H1 (cell line): ENCODE measurements around the gene BCKDHB. TPM values are rescaled to one million over a fixed set of nuclear protein-coding genes. Genes with fewer than 3 reads are reported as not detected.

Source experiments
- CTCF ChIA-PET: fragments of 300-600 bp; sonication (Branson Sonifier 250); formaldehyde crosslinking; loops from one replicate; lab custom pipeline; 2021; ENCODE audit not compliant: partially characterized antibody; lab: Charles Lee
- POLR2A ChIA-PET: fragments of 300-600 bp; sonication (Branson Sonifier 250); formaldehyde crosslinking; loops from one replicate; lab custom pipeline; 2021; ENCODE audit warnings: inconsistent platforms; ENCODE audit not compliant: partially characterized antibody; lab: Charles Lee
- DNase-seq, 2 experiments: peaks; one replicate each; pipeline versions ENCODE4 v3.0.0 to v3.0.0-alpha.2; 2010 to 2022; ENCODE audit warnings: low spot score in 2 of 2, low read depth in 1 of 2, mixed read lengths in 1 of 2
- FAIRE-seq: peaks from 2 replicates; lab custom pipeline; 2011; peaks lifted over from hg19 to GRCh38; lab: Jason Lieb, UNC
- H2AFZ ChIP-seq: 2 replicates; pipeline ENCODE4 v1.8.1; 2012; ENCODE audit warnings: low read length, inconsistent platforms
- H2AK5ac ChIP-seq: 2 replicates; pipeline ENCODE4 v1.6.1; 2013; ENCODE audit warnings: low read depth, low read length
- H2BK120ac ChIP-seq: replicated peaks from 2 replicates; pipeline ENCODE3; 2013; ENCODE audit warnings: low read depth, low read length, inconsistent platforms
- H2BK12ac ChIP-seq: 2 replicates; pipeline ENCODE4 v1.6.1; 2013; ENCODE audit warnings: low read depth, low read length
- H2BK15ac ChIP-seq: 2 replicates; pipeline ENCODE4 v1.6.1; 2013; ENCODE audit warnings: low read length
- H2BK20ac ChIP-seq: 2 replicates; pipeline ENCODE4 v1.6.1; 2013; ENCODE audit warnings: low read length
- H2BK5ac ChIP-seq: 2 replicates; pipeline ENCODE4 v1.6.1; 2013; ENCODE audit warnings: low read depth, low read length
- H3K14ac ChIP-seq: 2 replicates; pipeline ENCODE4 v1.6.1; 2013; ENCODE audit warnings: inconsistent platforms; ENCODE audit not compliant: insufficient read length
- H3K18ac ChIP-seq: 2 replicates; pipeline ENCODE4 v1.6.1; 2013; ENCODE audit warnings: low read length; ENCODE audit errors: extremely low read depth
- H3K23ac ChIP-seq: 2 replicates; pipeline ENCODE4 v1.6.1; 2013; ENCODE audit warnings: inconsistent platforms; ENCODE audit not compliant: insufficient read length
- H3K23me2 ChIP-seq: 2 replicates; pipeline ENCODE4 v1.6.1; 2013; ENCODE audit warnings: low read depth, low read length
- H3K27ac ChIP-seq: 2 replicates; pipeline ENCODE4 v1.6.1; 2011; ENCODE audit warnings: low read depth, low read length, inconsistent platforms
- H3K27me3 ChIP-seq, 4 experiments: replicated peaks in 1 of 4; 1 replicate in 1 of 4; 2 replicates in 3 of 4; pipeline versions ENCODE4 v1.6.1 to v1.8.1; 2011 to 2013; ENCODE audit warnings: low read length in 3 of 4, mild to moderate bottlenecking in 3 of 4, inconsistent platforms in 2 of 4, mixed read lengths in 2 of 4, moderate library complexity in 1 of 4; ENCODE audit not compliant: control insufficient read depth in 3 of 4, insufficient read depth in 3 of 4; ENCODE audit errors: extremely low read depth in 1 of 4
- H3K36me3 ChIP-seq, 4 experiments: 2 replicates each; pipeline versions ENCODE4 v1.6.1 to v1.8.1; 2011 to 2013; ENCODE audit warnings: mild to moderate bottlenecking in 4 of 4, low read length in 3 of 4, moderate library complexity in 2 of 4, control low read depth in 1 of 4, inconsistent platforms in 1 of 4; ENCODE audit not compliant: insufficient read depth in 4 of 4, control insufficient read depth in 2 of 4
- H3K4ac ChIP-seq: replicated peaks from 2 replicates; pipeline ENCODE3; 2013; ENCODE audit warnings: low read length, low read depth, mixed read lengths, inconsistent platforms; ENCODE audit not compliant: insufficient read length
- H3K4me1 ChIP-seq, 4 experiments: replicated peaks in 1 of 4; 1 replicate in 1 of 4; 2 replicates in 3 of 4; pipeline versions ENCODE4 v1.6.1 to v1.8.1; 2011 to 2013; ENCODE audit warnings: low read length in 3 of 4, inconsistent platforms in 2 of 4, mixed read lengths in 1 of 4; ENCODE audit not compliant: insufficient read depth in 4 of 4, control insufficient read depth in 3 of 4
- H3K4me2 ChIP-seq, 2 experiments: 2 replicates each; pipeline versions ENCODE4 v1.6.1 to v1.8.1; 2011 to 2013; ENCODE audit warnings: low read depth in 2 of 2, low read length in 2 of 2, control low read depth in 1 of 2, inconsistent platforms in 1 of 2, mild to moderate bottlenecking in 1 of 2; ENCODE audit not compliant: insufficient read depth in 1 of 2
- H3K4me3 ChIP-seq, 4 experiments: fragments of 200-600, 300-600 bp in 1 of 4; sonication (generic), shearing (Covaris generic), sonication (Bioruptor Twin) in 1 of 4; 2 replicates each; pipeline versions ENCODE4 v1.5.1 to v1.8.1; 2011 to 2016; ENCODE audit warnings: low read length in 4 of 4, low read depth in 3 of 4, control low read depth in 2 of 4, inconsistent platforms in 2 of 4, mild to moderate bottlenecking in 2 of 4, mixed read lengths in 1 of 4, moderate library complexity in 1 of 4; ENCODE audit not compliant: insufficient read depth in 2 of 4; ENCODE audit errors: extremely low read depth in 1 of 4
- H3K56ac ChIP-seq: replicated peaks from 2 replicates; pipeline ENCODE3; 2013; ENCODE audit warnings: low read depth, mild to moderate bottlenecking, mixed read lengths, low read length, inconsistent platforms; ENCODE audit not compliant: insufficient read length
- H3K79me1 ChIP-seq: 2 replicates; pipeline ENCODE4 v1.6.1; 2013; ENCODE audit warnings: low read depth, low read length, control low read depth
- H3K79me2 ChIP-seq, 2 experiments: 2 replicates each; pipeline versions ENCODE4 v1.6.1 to v1.8.1; 2012 to 2013; ENCODE audit warnings: low read length in 2 of 2, mild to moderate bottlenecking in 2 of 2, inconsistent platforms in 1 of 2; ENCODE audit not compliant: insufficient read depth in 2 of 2, control insufficient read depth in 1 of 2
- H3K9ac ChIP-seq, 4 experiments: replicated peaks in 1 of 4; 1 replicate in 1 of 4; 2 replicates in 3 of 4; pipeline versions ENCODE4 v1.6.1 to v1.8.1; 2011 to 2013; ENCODE audit warnings: low read depth in 3 of 4, low read length in 3 of 4, control low read depth in 2 of 4, mild to moderate bottlenecking in 2 of 4, moderate library complexity in 2 of 4, inconsistent platforms in 1 of 4; ENCODE audit errors: extremely low read depth in 1 of 4
- H3K9me3 ChIP-seq, 2 experiments: 2 replicates each; pipeline versions ENCODE4 v1.6.1 to v1.8.1; 2012 to 2013; ENCODE audit warnings: mild to moderate bottlenecking in 2 of 2, moderate library complexity in 2 of 2, control low read depth in 1 of 2, inconsistent platforms in 1 of 2, low read depth in 1 of 2, low read length in 1 of 2, mixed read lengths in 1 of 2; ENCODE audit not compliant: insufficient read depth in 2 of 2
- H4K20me1 ChIP-seq, 2 experiments: replicated peaks in 1 of 2; 2 replicates each; pipeline versions ENCODE3 to v1.8.1; 2011 to 2013; ENCODE audit warnings: inconsistent platforms in 2 of 2, low read length in 2 of 2, mild to moderate bottlenecking in 1 of 2; ENCODE audit not compliant: insufficient read depth in 2 of 2, control insufficient read depth in 1 of 2
- H4K5ac ChIP-seq: 2 replicates; pipeline ENCODE4 v1.6.1; 2013; ENCODE audit warnings: low read length, low read depth, mixed read lengths, inconsistent platforms; ENCODE audit not compliant: insufficient read length
- H4K8ac ChIP-seq: 2 replicates; pipeline ENCODE4 v1.8.0; 2013; ENCODE audit warnings: mild to moderate bottlenecking, moderate library complexity, low read length, inconsistent platforms; ENCODE audit not compliant: insufficient read depth; ENCODE audit errors: extremely low read depth
- H4K91ac ChIP-seq: replicated peaks from 2 replicates; pipeline ENCODE3; 2013; ENCODE audit warnings: low read length, mixed read lengths, inconsistent platforms; ENCODE audit not compliant: insufficient read length
- CBX8 ChIP-seq: fragments of 300-800, 300-1000 bp; sonication (generic); IDR thresholded peaks from 2 replicates; pipeline ENCODE4 v1.7.1; 2016; ENCODE audit warnings: low read depth, low read length, borderline replicate concordance
- CEBPB ChIP-seq: IDR thresholded peaks from 2 replicates; pipeline ENCODE4 v1.6.1; 2012; ENCODE audit warnings: low read depth, low read length
- CHD2 ChIP-seq: IDR thresholded peaks from 2 replicates; pipeline ENCODE4 v1.6.1; 2012; ENCODE audit warnings: low read length, improper control_type of control experiment
- EGR1 ChIP-seq: IDR thresholded peaks from 2 replicates; pipeline ENCODE4 v1.6.1; 2011; ENCODE audit warnings: low read depth, low read length, borderline replicate concordance
- FOSL1 ChIP-seq: IDR thresholded peaks from 2 replicates; pipeline ENCODE4 v1.6.1; 2011; ENCODE audit warnings: mild to moderate bottlenecking, low read depth, low read length, moderate library complexity; ENCODE audit not compliant: insufficient read depth
- JUND ChIP-seq: IDR thresholded peaks from 2 replicates; pipeline ENCODE4 v1.6.1; 2011; ENCODE audit warnings: mild to moderate bottlenecking, improper control_type of control experiment, low read length
- POLR2A ChIP-seq, 2 experiments: IDR thresholded peaks; 1 replicate in 1 of 2; 2 replicates in 1 of 2; pipeline ENCODE4 v1.6.1; 2011; ENCODE audit warnings: low read depth in 2 of 2, low read length in 2 of 2, mild to moderate bottlenecking in 2 of 2; ENCODE audit errors: control extremely low read depth in 1 of 2
- POU5F1 ChIP-seq: IDR thresholded peaks from 2 replicates; pipeline ENCODE4 v1.6.1; 2011; ENCODE audit warnings: low read depth, mild to moderate bottlenecking, low read length, moderate library complexity
- RNF2 ChIP-seq: fragments of 200-900, 300-1000 bp; sonication (generic); IDR thresholded peaks from 2 replicates; pipeline ENCODE4 v1.7.1; 2016; ENCODE audit warnings: borderline replicate concordance, low read depth, mild to moderate bottlenecking, antibody characterized with exemption, low read length; ENCODE audit not compliant: poor library complexity, severe bottlenecking; ENCODE audit errors: missing control alignments
- SIN3A ChIP-seq, 2 experiments: IDR thresholded peaks in 1 of 2; conservative IDR thresholded peaks in 1 of 2; 2 replicates each; pipeline ENCODE4 v1.6.1; 2011 to 2012; ENCODE audit warnings: low read length in 2 of 2, improper control_type of control experiment in 1 of 2, low read depth in 1 of 2, mild to moderate bottlenecking in 1 of 2
- SP1 ChIP-seq: IDR thresholded peaks from 2 replicates; pipeline ENCODE4 v1.6.1; 2011; ENCODE audit warnings: low read depth, low read length
- SP4 ChIP-seq: IDR thresholded peaks from 2 replicates; pipeline ENCODE4 v1.6.1; 2012; ENCODE audit warnings: low read length, inconsistent platforms
- TEAD4 ChIP-seq: IDR thresholded peaks from 2 replicates; pipeline ENCODE4 v1.6.1; 2012; ENCODE audit warnings: low read depth, low read length, inconsistent platforms, mixed read lengths
- ZNF274 ChIP-seq: IDR thresholded peaks from 2 replicates; pipeline ENCODE4 v1.7.0; 2012; ENCODE audit warnings: low read length, borderline replicate concordance; ENCODE audit errors: extremely low read depth
- WGBS, 2 experiments: shearing (Covaris generic) in 1 of 2; methylation state at CpG; one replicate each; pipeline versions ENCODE4 v1.1.6 to v1.1.7; 2013 to 2015; ENCODE audit warnings: low lambda C conversion rate in 2 of 2, mixed read lengths in 2 of 2, inconsistent platforms in 1 of 2, low coverage in 1 of 2, missing lambda C conversion rate in 1 of 2; ENCODE audit not compliant: insufficient replicate concordance in 2 of 2, insufficient coverage in 1 of 2, insufficient read length in 1 of 2; ENCODE audit errors: extremely low coverage in 1 of 2, missing lambda C conversion rate in 1 of 2; 5-methylcytosine and 5-hydroxymethylcytosine counted together
- polyA plus RNA-seq, 7 experiments: library from polyadenylated mRNA; depleted of rRNA in 3 of 7; stranded (reverse) in 5 of 7; unstranded in 2 of 7; fragments of >200 nt in 5 of 7; fragments of 200-250 nt in 2 of 7; gene quantifications; 1 replicate in 5 of 7; 2 replicates in 1 of 7; 4 replicates in 1 of 7; pipeline versions ENCODE4 v1.2.1 to v1.2.3, GENCODE V29; 2011 to 2013; ENCODE audit warnings: missing spikeins in 2 of 7, mixed read lengths in 2 of 7
- total RNA-seq: library from RNA; stranded (reverse); fragmentation: NEBNext Ultra II Directional; extraction: Animal tissue kit (Norgen Biotek cat#: 25700); gene quantifications from 2 replicates; pipeline ENCODE4 v1.2.1, GENCODE V29; 2021
- TF ChIP-seq, protein P1 (sequence below): IDR thresholded peaks from 2 replicates; pipeline ENCODE4 v1.6.1; 2012; ENCODE audit warnings: inconsistent platforms

BCKDHB gene
- total and polyA plus RNA-seq, 2 of the 8 experiments (the other 6 are each of a cell fraction or from before 2014, with no cell fraction given) = 22.1 to 30.8 TPM

DNA sequence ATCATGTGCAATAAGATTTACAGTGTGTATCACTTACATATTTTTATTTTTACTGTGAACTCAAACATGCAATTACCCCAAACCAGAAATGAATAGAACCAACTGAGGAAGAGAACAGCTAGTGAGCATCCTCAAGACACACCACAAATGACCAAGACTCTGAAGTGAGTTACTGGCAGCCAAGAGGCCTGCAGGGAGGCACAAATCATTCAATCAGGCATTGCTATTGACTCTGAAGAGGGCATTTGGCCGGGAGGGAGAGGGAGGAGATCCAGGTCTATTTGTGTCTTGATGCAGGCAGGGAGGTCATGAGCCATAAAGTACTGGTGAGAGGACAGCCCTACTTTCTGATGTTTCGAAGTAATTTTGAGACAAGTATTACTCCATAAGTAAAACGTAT is 257.7 kb downstream of the BCKDHB start:
- H3K14ac ChIP-seq = no peak overlapping the region
- no peak overlapping the region for H4K8ac ChIP-seq
- no peak overlapping the region for H3K18ac ChIP-seq
- H4K5ac ChIP-seq = no peak overlapping the region
- no peak overlapping the region for H4K91ac ChIP-seq
- H3K4me3 ChIP-seq = no peak overlapping the region
- 0 out of 2 replicates have a peak, but pooled peaks cover 3% of the 10 kb centered on the region for H3K23me2 ChIP-seq
- ChIA-PET POLR2A (no interaction called here), CTCF (no interaction called here)
- no peak for FAIRE-seq
- H3K36me3 ChIP-seq = no peaks in the 10 kb centered on the region
- H2BK12ac ChIP-seq = no peak overlapping the region
- no peak overlapping the region for H3K4ac ChIP-seq
- H2BK120ac ChIP-seq = no peak overlapping the region
- 92% methylated on average over 3 of the region's 3 CpGs; no CpG with 5 or more reads in 1 of the 2 experiments for WGBS, 2 experiments
- H2BK20ac ChIP-seq = no peak overlapping the region
- no peaks in the 10 kb centered on the region for H4K20me1 ChIP-seq
- no peak overlapping the region for H2BK5ac ChIP-seq
- no peak overlapping the region for H2BK15ac ChIP-seq
- DNase-seq = no peak
- H3K27ac ChIP-seq = no peak overlapping the region
- no peaks in the 10 kb centered on the region for H3K9me3 ChIP-seq
- 0 out of 7 replicates have a peak, but pooled peaks cover 0 to under 1% (median 0%) of the 10 kb centered on the region in 4 experiments for H3K4me1 ChIP-seq
- H3K4me2 ChIP-seq = no peak overlapping the region
- no peaks in the 10 kb centered on the region for H3K79me2 ChIP-seq
- H3K9ac ChIP-seq = no peak overlapping the region
- H3K56ac ChIP-seq = no peak overlapping the region
- no peak overlapping the region for H3K23ac ChIP-seq
- no peak overlapping the region for H2AFZ ChIP-seq
- H2AK5ac ChIP-seq = no peak overlapping the region
- no peaks in the 10 kb centered on the region for H3K27me3 ChIP-seq
- no peaks in the 10 kb centered on the region for H3K79me1 ChIP-seq
- TF ChIP-seq FOSL1 = no peak
- no peak for TF ChIP-seq CEBPB
- TF ChIP-seq SIN3A (conservative IDR thresholded peaks at IDR 0.05 in 1 of 2, IDR thresholded peaks at IDR 0.05 in 1 of 2; ENCODE audit: low read depth in 1 of 2, low read length in 2 of 2) = no peak
- TF ChIP-seq JUND = no peak
- no peak for TF ChIP-seq ZNF274
- TF ChIP-seq CHD2 = no peak
- TF ChIP-seq RNF2 = no peak
- TF ChIP-seq, protein P1, sequence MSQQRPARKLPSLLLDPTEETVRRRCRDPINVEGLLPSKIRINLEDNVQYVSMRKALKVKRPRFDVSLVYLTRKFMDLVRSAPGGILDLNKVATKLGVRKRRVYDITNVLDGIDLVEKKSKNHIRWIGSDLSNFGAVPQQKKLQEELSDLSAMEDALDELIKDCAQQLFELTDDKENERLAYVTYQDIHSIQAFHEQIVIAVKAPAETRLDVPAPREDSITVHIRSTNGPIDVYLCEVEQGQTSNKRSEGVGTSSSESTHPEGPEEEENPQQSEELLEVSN = no peak
- TF ChIP-seq TEAD4 = no peak
- no peak for TF ChIP-seq POLR2A (IDR thresholded peaks at IDR 0.05; ENCODE audit: control extremely low read depth in 1 of 2, low read depth in 2 of 2, low read length in 2 of 2)
- TF ChIP-seq POU5F1 = no peak
- TF ChIP-seq CBX8 = no peak
- TF ChIP-seq SP4 = no peak
- TF ChIP-seq EGR1 = no peak
- TF ChIP-seq SP1 = no peak
